Testis (tissue), 2 donors: ENCODE measurements around the gene EFNA3.

ENCODE experiments used
- POLR2A ChIP-seq: fragments of 450-650 bp; IDR thresholded peaks from one replicate; pipeline ENCODE4 v1.6.1; 2017; ENCODE audit warnings: antibody characterized with exemption, mild to moderate bottlenecking, moderate library complexity
- TF ChIP-seq, protein P1 (sequence below), 3 experiments: fragments of 450-650 bp in 2 of 3; fragments of 200-600 bp in 1 of 3; sonication (generic) in 1 of 3; IDR thresholded peaks; one replicate each; pipeline ENCODE4 v1.5.1; 2016 to 2019; ENCODE audit warnings: antibody characterized with exemption in 3 of 3, mild to moderate bottlenecking in 2 of 3, moderate library complexity in 1 of 3

DNA sequence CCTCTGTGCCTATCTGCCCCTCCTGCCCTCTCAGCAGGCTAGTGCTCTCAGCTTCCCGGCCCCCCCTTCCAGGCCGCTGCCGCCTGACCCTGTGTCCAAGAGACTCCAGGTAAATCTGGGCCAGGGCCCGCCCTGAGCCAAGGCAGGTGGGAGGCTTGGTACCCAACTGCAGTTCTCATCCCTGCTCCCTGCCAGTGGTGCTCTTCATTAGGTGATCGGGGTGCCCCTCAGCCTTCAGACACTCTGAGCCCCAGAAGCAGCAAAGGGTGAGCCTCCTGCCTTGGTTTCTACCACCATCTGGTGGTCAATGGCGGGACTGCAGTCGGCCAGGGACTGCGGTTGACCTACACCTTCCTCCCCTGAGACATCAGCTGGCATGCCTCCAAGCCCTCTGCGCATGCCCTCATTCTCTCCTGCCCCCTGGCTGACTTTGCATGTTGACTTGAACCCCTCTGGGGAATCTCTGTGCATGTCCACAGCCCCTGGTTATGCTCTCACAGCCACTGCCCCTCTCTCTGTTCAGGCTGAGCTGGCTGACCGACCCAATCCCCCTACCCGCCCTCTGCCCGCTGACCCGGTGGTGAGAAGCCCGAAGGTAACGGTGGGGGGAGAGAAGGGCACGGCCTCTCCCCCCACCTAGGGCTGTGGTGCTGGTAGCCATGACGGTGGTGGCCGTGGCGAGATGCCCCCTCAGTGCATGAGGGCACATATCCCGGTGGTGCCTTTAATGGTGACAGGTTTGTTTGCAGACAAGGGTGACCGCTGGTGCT, 17.1 kb upstream of the EFNA3 start:
- TF ChIP-seq, protein P1, sequence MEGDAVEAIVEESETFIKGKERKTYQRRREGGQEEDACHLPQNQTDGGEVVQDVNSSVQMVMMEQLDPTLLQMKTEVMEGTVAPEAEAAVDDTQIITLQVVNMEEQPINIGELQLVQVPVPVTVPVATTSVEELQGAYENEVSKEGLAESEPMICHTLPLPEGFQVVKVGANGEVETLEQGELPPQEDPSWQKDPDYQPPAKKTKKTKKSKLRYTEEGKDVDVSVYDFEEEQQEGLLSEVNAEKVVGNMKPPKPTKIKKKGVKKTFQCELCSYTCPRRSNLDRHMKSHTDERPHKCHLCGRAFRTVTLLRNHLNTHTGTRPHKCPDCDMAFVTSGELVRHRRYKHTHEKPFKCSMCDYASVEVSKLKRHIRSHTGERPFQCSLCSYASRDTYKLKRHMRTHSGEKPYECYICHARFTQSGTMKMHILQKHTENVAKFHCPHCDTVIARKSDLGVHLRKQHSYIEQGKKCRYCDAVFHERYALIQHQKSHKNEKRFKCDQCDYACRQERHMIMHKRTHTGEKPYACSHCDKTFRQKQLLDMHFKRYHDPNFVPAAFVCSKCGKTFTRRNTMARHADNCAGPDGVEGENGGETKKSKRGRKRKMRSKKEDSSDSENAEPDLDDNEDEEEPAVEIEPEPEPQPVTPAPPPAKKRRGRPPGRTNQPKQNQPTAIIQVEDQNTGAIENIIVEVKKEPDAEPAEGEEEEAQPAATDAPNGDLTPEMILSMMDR (IDR thresholded peaks at IDR 0.05), result peak; percentile 96 to 100 (median 96)
- TF ChIP-seq POLR2A, result no peak
